CD8-positive, alpha-beta memory T cell (primary cell): ENCODE measurements around the gene MOGAT1. TPM values are rescaled to one million over a fixed set of nuclear protein-coding genes. Genes with fewer than 3 reads are reported as not detected.

Source experiments
- CTCF ChIA-PET: fragments of 350-600 bp; sonication (Branson Sonifier 250); formaldehyde crosslinking; loops from one replicate; lab custom pipeline; 2021; ENCODE audit warnings: antibody characterized with exemption; lab: Charles Lee
- POLR2A ChIA-PET: fragments of 350-600 bp; sonication (Branson Sonifier 250); formaldehyde crosslinking; loops from one replicate; lab custom pipeline; 2021; ENCODE audit warnings: antibody characterized with exemption; lab: Charles Lee
- DNase-seq, 5 donors: peaks; one replicate each; pipeline versions ENCODE4 v3.0.0 to v3.0.0-alpha.2; 2020 to 2022; ENCODE audit warnings: mixed read lengths in 1 of 5
- H3K27ac ChIP-seq: one replicate; pipeline ENCODE4 v1.7.0; 2013; ENCODE audit warnings: low read depth, mild to moderate bottlenecking, low read length, moderate library complexity
- H3K27me3 ChIP-seq: 2 replicates; pipeline ENCODE4 v1.7.0; 2013; ENCODE audit warnings: low read length, mild to moderate bottlenecking; ENCODE audit not compliant: insufficient read depth, poor library complexity, severe bottlenecking
- H3K36me3 ChIP-seq: 2 replicates; pipeline ENCODE4 v1.7.0; 2013; ENCODE audit warnings: mild to moderate bottlenecking, low read length, moderate library complexity; ENCODE audit not compliant: insufficient read depth
- H3K4me1 ChIP-seq: 2 replicates; pipeline ENCODE4 v1.7.0; 2013; ENCODE audit warnings: mild to moderate bottlenecking, low read length, moderate library complexity; ENCODE audit not compliant: insufficient read depth
- H3K4me3 ChIP-seq: 2 replicates; pipeline ENCODE4 v1.7.0; 2013; ENCODE audit warnings: mild to moderate bottlenecking, low read length
- H3K9me3 ChIP-seq: 2 replicates; pipeline ENCODE4 v1.7.0; 2013; ENCODE audit warnings: mild to moderate bottlenecking, low read length
- H3K27ac Mint-ChIP-seq, 8 donors: one replicate each; pipeline ENCODE4 v1.8.0; 2020 to 2021; ENCODE audit warnings: mixed read lengths in 8 of 8, mild to moderate bottlenecking in 6 of 8, inconsistent platforms in 3 of 8, moderate library complexity in 3 of 8
- H3K27me3 Mint-ChIP-seq, 2 donors: one replicate each; pipeline ENCODE4 v1.8.0; 2020 to 2021; ENCODE audit warnings: mixed read lengths in 2 of 2, mild to moderate bottlenecking in 1 of 2, moderate library complexity in 1 of 2
- H3K36me3 Mint-ChIP-seq, 3 donors: one replicate each; pipeline ENCODE4 v1.8.0; 2020 to 2021; ENCODE audit warnings: mixed read lengths in 3 of 3, inconsistent platforms in 1 of 3, mild to moderate bottlenecking in 1 of 3
- H3K4me1 Mint-ChIP-seq, 3 donors: one replicate each; pipeline ENCODE4 v1.8.0; 2020 to 2021; ENCODE audit warnings: mixed read lengths in 3 of 3, inconsistent platforms in 1 of 3, mild to moderate bottlenecking in 1 of 3
- H3K4me3 Mint-ChIP-seq, 7 donors: one replicate each; pipeline ENCODE4 v1.8.0; 2020 to 2021; ENCODE audit warnings: mixed read lengths in 7 of 7, mild to moderate bottlenecking in 6 of 7, moderate library complexity in 4 of 7, inconsistent platforms in 2 of 7
- H3K9me3 Mint-ChIP-seq, 5 donors: one replicate each; pipeline ENCODE4 v1.8.0; 2020 to 2022; ENCODE audit warnings: mixed read lengths in 5 of 5, mild to moderate bottlenecking in 3 of 5, moderate library complexity in 2 of 5, inconsistent platforms in 1 of 5
- polyA plus RNA-seq: library from polyadenylated mRNA; unstranded; fragments of 300-500 nt; fragmentation: Illumina TruSeq; gene quantifications from one replicate; pipeline ENCODE4 v1.2.3, GENCODE V29; 2021
- total RNA-seq, 2 experiments: library from RNA; stranded (reverse); gene quantifications; one replicate each; pipeline ENCODE4 v1.2.3, GENCODE V29; 2021

MOGAT1 gene
- total and polyA plus RNA-seq, 3 experiments from 2014 or later = not detected

- no peak overlapping the region for H3K27ac Mint-ChIP-seq
- peaks cover 8 to 14% (median 11%) of the 10 kb centered on the region in 3 donors for H3K4me1 Mint-ChIP-seq
- H3K9me3 ChIP-seq = no peaks in the 10 kb centered on the region
- H3K4me3 ChIP-seq = no peak overlapping the region
- H3K27ac ChIP-seq = no peak overlapping the region
- H3K4me1 ChIP-seq = no peaks in the 10 kb centered on the region
- H3K27me3 ChIP-seq = peaks cover 6% of the 10 kb centered on the region
- no peak for DNase-seq
- ChIA-PET CTCF (no interaction called here), POLR2A (no interaction called here)
- no peaks in the 10 kb centered on the region for H3K36me3 ChIP-seq
- H3K27me3 Mint-ChIP-seq = peaks cover 34 to 67% of the 10 kb centered on the region in 2 donors
- H3K36me3 Mint-ChIP-seq = no peaks in the 10 kb centered on the region
- no peak overlapping the region for H3K4me3 Mint-ChIP-seq
- no peaks in the 10 kb centered on the region for H3K9me3 Mint-ChIP-seq
These were observed 1.8 kb downstream of the MOGAT1 start for GRCh38 chr2:222673273-222673672.

GRCh38 chr2:222673883-222674282 lies 2.4 kb downstream of the MOGAT1 start:
- H3K4me3 Mint-ChIP-seq = no peak overlapping the region
- no peaks in the 10 kb centered on the region for H3K36me3 Mint-ChIP-seq
- H3K4me3 ChIP-seq = no peak overlapping the region
- H3K36me3 ChIP-seq = no peaks in the 10 kb centered on the region
- H3K9me3 Mint-ChIP-seq = no peaks in the 10 kb centered on the region
- ChIA-PET CTCF (no interaction called here), POLR2A (no interaction called here)
- no peak for DNase-seq
- peaks cover 36 to 69% of the 10 kb centered on the region in 2 donors for H3K27me3 Mint-ChIP-seq
- H3K4me1 ChIP-seq = no peaks in the 10 kb centered on the region
- peaks cover 8 to 14% (median 11%) of the 10 kb centered on the region in 3 donors for H3K4me1 Mint-ChIP-seq
- no peaks in the 10 kb centered on the region for H3K9me3 ChIP-seq
- peaks cover 6% of the 10 kb centered on the region for H3K27me3 ChIP-seq
- no peak overlapping the region for H3K27ac ChIP-seq
- no peak overlapping the region for H3K27ac Mint-ChIP-seq

- POLR2A ChIA-PET = no interaction called here
- CTCF ChIA-PET = no interaction called here
- peaks cover 20 to 79% of the 10 kb centered on the region in 2 donors for H3K27me3 Mint-ChIP-seq
- no peaks in the 10 kb centered on the region for H3K36me3 ChIP-seq
- H3K27ac Mint-ChIP-seq = no peak overlapping the region
- no peak for DNase-seq
- H3K27me3 ChIP-seq = no peaks in the 10 kb centered on the region
- no peaks in the 10 kb centered on the region for H3K9me3 ChIP-seq
- no peaks in the 10 kb centered on the region for H3K36me3 Mint-ChIP-seq
- no peaks in the 10 kb centered on the region for H3K4me1 Mint-ChIP-seq
- no peak overlapping the region for H3K4me3 Mint-ChIP-seq
- no peaks in the 10 kb centered on the region for H3K9me3 Mint-ChIP-seq
- H3K27ac ChIP-seq = no peak overlapping the region
- no peak overlapping the region for H3K4me3 ChIP-seq
- H3K4me1 ChIP-seq = no peaks in the 10 kb centered on the region
These were observed 6.5 kb downstream of the MOGAT1 start for GRCh38 chr2:222677981-222678380.

GRCh38 chr2:222683805-222684204 lies 12.3 kb downstream of the MOGAT1 start:
- CTCF ChIA-PET = no interaction called here
- peaks cover 11 to 57% of the 10 kb centered on the region in 2 donors for H3K27me3 Mint-ChIP-seq
- H3K4me1 Mint-ChIP-seq = peaks cover 0 to 5% (median 0%) of the 10 kb centered on the region in 3 donors
- Histone ChIP-seq H3K4me1 (no peaks in the 10 kb centered on the region), H3K27ac (no peak overlapping the region), H3K36me3 (no peaks in the 10 kb centered on the region), H3K4me3 (no peak overlapping the region), H3K27me3 (no peaks in the 10 kb centered on the region), H3K9me3 (no peaks in the 10 kb centered on the region)
- POLR2A ChIA-PET = no interaction called here
- no peak overlapping the region for H3K4me3 Mint-ChIP-seq
- no peak for DNase-seq
- H3K36me3 Mint-ChIP-seq = no peaks in the 10 kb centered on the region
- no peak overlapping the region for H3K27ac Mint-ChIP-seq
- no peaks in the 10 kb centered on the region for H3K9me3 Mint-ChIP-seq

GRCh38 chr2:222686086-222686750 lies 14.8 kb downstream of the MOGAT1 start:
- peaks cover 10 to 37% of the 10 kb centered on the region in 2 donors for H3K27me3 Mint-ChIP-seq
- Histone ChIP-seq H3K4me1 (no peaks in the 10 kb centered on the region), H3K27me3 (no peaks in the 10 kb centered on the region), H3K9me3 (no peaks in the 10 kb centered on the region), H3K4me3 (no peak overlapping the region), H3K27ac (no peak overlapping the region), H3K36me3 (no peaks in the 10 kb centered on the region)
- ChIA-PET CTCF (interaction anchor here (1.6 kb wide), 1 partner anchor 17 kb away, joined by 5 read pairs; no protein-coding TSS in a partner anchor), POLR2A (no interaction called here)
- DNase-seq = no peak
- H3K4me1 Mint-ChIP-seq = peaks cover 2 to 11% (median 3%) of the 10 kb centered on the region in 3 donors
- no peak overlapping the region for H3K27ac Mint-ChIP-seq
- H3K9me3 Mint-ChIP-seq = no peaks in the 10 kb centered on the region
- H3K4me3 Mint-ChIP-seq = no peak overlapping the region
- no peaks in the 10 kb centered on the region for H3K36me3 Mint-ChIP-seq

GRCh38 chr2:222688917-222689316 lies 17.5 kb downstream of the MOGAT1 start:
- Mint-ChIP-seq H3K27me3 (peaks cover 5 to 18% of the 10 kb centered on the region in 2 donors), H3K4me3 (no peak overlapping the region), H3K27ac (no peak overlapping the region), H3K9me3 (no peaks in the 10 kb centered on the region), H3K4me1 (peaks cover 2 to 11% (median 3%) of the 10 kb centered on the region in 3 donors), H3K36me3 (no peaks in the 10 kb centered on the region)
- no peak for DNase-seq
- H3K27ac ChIP-seq = no peak overlapping the region
- no peaks in the 10 kb centered on the region for H3K9me3 ChIP-seq
- no peak overlapping the region for H3K4me3 ChIP-seq
- H3K36me3 ChIP-seq = no peaks in the 10 kb centered on the region
- ChIA-PET POLR2A (no interaction called here), CTCF (interaction anchor here (1.1 to 2.9 kb wide), 3 partner anchors 11 to 19 kb away, joined by 3 to 16 read pairs (median 3); partner anchors contain the start of gene MOGAT1)
- H3K27me3 ChIP-seq = no peaks in the 10 kb centered on the region
- H3K4me1 ChIP-seq = no peaks in the 10 kb centered on the region

GRCh38 chr2:222689322-222689721 lies 17.9 kb downstream of the MOGAT1 start:
- ChIA-PET CTCF (interaction anchor here (1.1 to 2.9 kb wide), 3 partner anchors 10 to 18 kb away, joined by 3 to 18 read pairs (median 16); partner anchors contain the start of gene MOGAT1), POLR2A (no interaction called here)
- Histone ChIP-seq H3K27me3 (no peaks in the 10 kb centered on the region), H3K27ac (no peak overlapping the region), H3K36me3 (no peaks in the 10 kb centered on the region), H3K4me3 (no peak overlapping the region), H3K9me3 (no peaks in the 10 kb centered on the region), H3K4me1 (no peaks in the 10 kb centered on the region)
- Mint-ChIP-seq H3K27me3 (peaks cover 5 to 18% of the 10 kb centered on the region in 2 donors), H3K4me3 (no peak overlapping the region), H3K9me3 (no peaks in the 10 kb centered on the region), H3K27ac (no peak overlapping the region), H3K4me1 (peaks cover 2 to 11% (median 3%) of the 10 kb centered on the region in 3 donors), H3K36me3 (no peaks in the 10 kb centered on the region)
- no peak for DNase-seq

- no peak overlapping the region for H3K4me3 ChIP-seq
- ChIA-PET POLR2A (interaction anchor here (1.0 kb wide), 1 partner anchor 171 kb away, joined by 3 read pairs; no protein-coding TSS in a partner anchor), CTCF (interaction anchor here (0.6 to 2.9 kb wide), 12 partner anchors 9 to 210 kb away, joined by 3 to 18 read pairs (median 4); partner anchors contain the start of gene MOGAT1)
- no peaks in the 10 kb centered on the region for H3K9me3 Mint-ChIP-seq
- H3K4me1 ChIP-seq = no peaks in the 10 kb centered on the region
- DNase-seq = peak; percentile 52 to 77 (median 59)
- no peaks in the 10 kb centered on the region for H3K27me3 ChIP-seq
- peaks cover 7 to 13% of the 10 kb centered on the region in 2 donors for H3K27me3 Mint-ChIP-seq
- no peaks in the 10 kb centered on the region for H3K9me3 ChIP-seq
- no peak overlapping the region for H3K27ac Mint-ChIP-seq
- H3K36me3 Mint-ChIP-seq = no peaks in the 10 kb centered on the region
- peaks cover 2 to 11% (median 3%) of the 10 kb centered on the region in 3 donors for H3K4me1 Mint-ChIP-seq
- H3K27ac ChIP-seq = no peak overlapping the region
- no peak overlapping the region for H3K4me3 Mint-ChIP-seq
- H3K36me3 ChIP-seq = no peaks in the 10 kb centered on the region
These were observed 19.2 kb downstream of the MOGAT1 start for GRCh38 chr2:222690564-222691200.
